GM19238 (cell line): Measurements from ENCODE around the gene EYS.

Experiments used
- DNase-seq: peaks from one replicate; pipeline ENCODE4 v3.0.0; 2011; ENCODE audit warnings: low spot score; ENCODE audit not compliant: insufficient read length

The EYS gene

GRCh38 chr6:64330694-64331307 lies 1376.2 kb downstream of the EYS start:
- no peak for DNase-seq

- DNase-seq: no peak
Observed at GRCh38 chr6:64326939-64327338, 1380.1 kb downstream of the EYS start.

DNA sequence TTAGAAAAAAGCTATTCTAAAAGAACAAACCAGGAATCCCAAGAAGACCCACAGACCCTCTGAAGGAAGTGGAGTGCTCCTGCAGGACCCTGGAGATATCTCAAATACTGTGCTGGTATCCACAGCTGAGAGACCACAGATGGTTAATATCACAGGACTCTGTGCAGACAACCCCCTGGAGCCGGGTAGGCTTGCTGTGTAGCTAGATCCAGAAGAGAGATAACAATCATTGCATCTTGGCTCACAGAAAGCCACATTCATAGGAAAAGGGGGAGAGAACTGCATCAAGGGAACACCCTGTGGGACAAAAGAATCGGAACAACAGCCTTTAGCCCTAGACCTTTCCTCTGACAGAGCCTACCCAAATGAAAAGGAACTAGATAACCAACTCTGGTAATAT lies 1381.9 kb downstream of the EYS start:
- DNase-seq: no peak

DNA sequence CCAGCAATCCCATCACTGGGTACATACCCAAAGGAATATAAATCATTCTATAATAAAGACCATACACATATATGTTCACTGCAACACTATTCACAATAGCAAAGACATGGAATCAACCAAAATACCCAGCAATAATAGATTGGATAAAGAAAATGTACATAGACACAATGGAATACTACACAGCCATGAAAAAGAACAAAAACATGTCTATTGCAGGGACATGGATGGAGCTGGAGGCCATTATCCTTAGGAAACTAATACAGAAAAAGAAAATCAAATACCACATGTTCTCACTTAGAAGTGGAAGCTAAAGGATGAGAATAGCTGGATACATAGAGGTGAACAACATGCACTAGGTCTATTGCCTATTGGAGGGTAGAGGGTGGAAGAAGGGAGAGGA lies 1396.8 kb downstream of the EYS start:
- DNase-seq: no peak

- no peak for DNase-seq
Observed at GRCh38 chr6:64301307-64302236, 1405.5 kb downstream of the EYS start.

GRCh38 chr6:64299176-64299575 lies 1407.8 kb downstream of the EYS start:
- DNase-seq: no peak

GRCh38 chr6:64294034-64294433 lies 1413.0 kb downstream of the EYS start:
- no peak for DNase-seq

DNA sequence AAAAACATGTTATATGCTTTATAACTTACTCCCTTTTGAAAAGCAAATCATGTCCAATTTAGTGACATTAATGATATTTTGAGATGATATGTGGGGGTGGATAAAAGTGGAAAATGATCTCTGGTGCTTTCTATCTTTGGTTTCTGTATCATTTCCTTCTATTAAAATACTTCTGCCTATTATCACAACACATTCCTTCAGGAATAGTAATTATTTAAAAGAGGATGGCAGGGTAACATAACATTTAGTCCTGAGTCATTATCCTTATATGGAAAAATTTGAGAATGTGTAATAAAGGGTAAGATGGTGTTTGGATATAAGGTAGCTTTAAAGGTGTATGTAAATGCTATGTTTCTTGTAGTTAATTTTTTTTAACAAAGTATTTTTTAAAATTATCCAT lies 1413.7 kb downstream of the EYS start:
- no peak for DNase-seq

GRCh38 chr6:64290867-64291266 lies 1416.2 kb downstream of the EYS start:
- DNase-seq: no peak

DNA sequence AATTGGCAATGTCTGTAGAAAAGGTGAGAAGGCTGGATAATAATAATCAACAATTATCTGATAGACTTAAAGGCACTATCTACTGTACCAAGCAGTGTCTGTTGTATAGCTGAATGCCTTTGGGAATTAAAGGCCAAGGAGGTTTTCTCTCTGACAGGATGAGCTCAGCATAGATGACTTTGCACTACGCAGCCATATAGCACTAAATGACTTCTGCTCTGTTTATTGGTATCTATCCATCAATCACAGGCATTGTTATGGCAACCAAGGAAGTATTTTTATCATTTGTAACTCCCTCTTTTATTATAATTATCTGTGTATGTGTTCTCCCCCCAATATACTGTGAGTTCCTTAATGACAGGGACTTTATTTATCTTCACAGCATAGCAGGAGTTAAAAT lies 1417.1 kb downstream of the EYS start:
- no peak for DNase-seq

DNA sequence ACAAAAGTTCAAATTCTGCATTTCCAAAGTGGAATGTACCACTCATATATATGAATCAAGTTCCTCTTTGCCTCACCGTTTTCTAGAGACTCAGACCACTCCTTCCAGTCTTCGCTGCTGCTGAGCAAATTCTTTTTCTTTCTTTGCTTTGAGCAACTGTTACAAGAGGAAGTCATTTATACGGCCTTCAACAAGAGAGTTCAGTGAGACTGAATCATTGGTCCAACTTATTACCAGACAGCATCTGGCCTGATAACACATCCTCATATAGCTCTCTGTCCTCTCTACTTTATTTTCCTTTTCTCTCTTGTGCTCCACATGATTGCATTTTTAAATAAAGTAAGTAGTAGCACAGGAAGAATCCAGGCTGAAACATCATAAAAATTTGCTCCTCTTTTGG lies 1418.7 kb downstream of the EYS start:
- no peak for DNase-seq

GRCh38 chr6:64281167-64281566 lies 1425.9 kb downstream of the EYS start:
- DNase-seq: no peak

DNA sequence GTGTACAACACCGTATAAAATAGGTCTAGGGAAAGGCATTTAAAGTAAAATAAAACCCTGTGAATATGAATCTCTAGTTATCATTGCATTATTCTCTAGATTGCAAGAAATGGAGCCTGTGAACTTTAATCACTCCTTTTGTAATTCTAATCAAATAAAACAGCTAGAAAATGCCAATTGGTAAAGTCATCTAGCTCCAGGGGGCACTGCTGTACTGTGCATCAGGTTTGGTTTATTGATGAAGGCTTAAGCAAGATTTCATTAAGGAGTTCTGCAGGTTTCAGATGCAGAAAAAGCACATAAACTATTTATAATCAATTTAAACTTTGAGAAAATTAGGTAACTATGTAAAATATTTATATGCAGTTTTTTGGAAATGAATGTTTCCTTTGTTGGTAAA lies 1426.5 kb downstream of the EYS start:
- DNase-seq: no peak

DNA sequence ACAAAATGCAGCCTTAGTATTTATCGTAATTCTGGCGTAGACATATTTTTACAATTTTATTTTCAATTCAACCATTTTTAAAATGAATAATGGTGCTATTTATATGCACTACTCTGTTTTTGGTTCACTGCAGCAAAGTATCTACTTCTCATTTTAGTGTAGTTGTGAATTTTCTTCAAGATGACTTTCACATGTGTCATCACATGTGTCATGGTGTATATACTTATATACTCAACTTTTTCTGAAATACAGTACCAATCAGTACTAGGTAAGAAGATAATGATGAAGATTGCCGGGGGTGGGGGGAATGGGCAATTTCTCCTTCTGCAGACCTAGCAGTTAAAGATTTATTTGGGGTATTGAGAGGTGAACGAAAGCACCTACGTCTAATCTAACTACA lies 1436.9 kb downstream of the EYS start:
- no peak for DNase-seq

- DNase-seq: no peak
Observed at GRCh38 chr6:64266351-64266821, 1440.6 kb downstream of the EYS start.

GRCh38 chr6:64263778-64264177 lies 1443.2 kb downstream of the EYS start:
- no peak for DNase-seq

DNA sequence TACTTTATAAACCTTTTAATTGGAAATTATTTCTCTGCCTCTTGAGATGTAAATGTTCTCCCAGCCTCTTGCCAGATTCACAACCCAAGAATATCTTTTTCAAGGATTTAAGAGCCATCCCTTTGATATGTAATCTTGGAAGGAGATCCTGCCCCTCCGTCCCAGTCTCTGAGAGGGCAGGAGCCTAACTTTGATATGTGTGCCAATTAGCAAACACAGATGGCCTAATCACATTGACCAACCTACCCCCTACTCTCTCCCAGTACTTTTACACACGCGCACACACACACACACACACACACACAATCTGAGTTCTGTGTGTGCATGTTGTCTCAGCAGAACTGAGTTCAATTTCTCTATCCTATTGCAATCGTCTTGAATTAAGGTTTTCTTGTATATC lies 1447.7 kb downstream of the EYS start:
- no peak for DNase-seq

- no peak for DNase-seq
Observed at GRCh38 chr6:64258752-64259151, 1448.3 kb downstream of the EYS start.

- DNase-seq: no peak
Observed at GRCh38 chr6:64258302-64258701, 1448.7 kb downstream of the EYS start.

- DNase-seq: no peak
Observed at GRCh38 chr6:64257586-64257985, 1449.4 kb downstream of the EYS start.

- no peak for DNase-seq
Observed at GRCh38 chr6:64256483-64256882, 1450.5 kb downstream of the EYS start.

GRCh38 chr6:64255000-64255399 lies 1452.0 kb downstream of the EYS start:
- no peak for DNase-seq

DNA sequence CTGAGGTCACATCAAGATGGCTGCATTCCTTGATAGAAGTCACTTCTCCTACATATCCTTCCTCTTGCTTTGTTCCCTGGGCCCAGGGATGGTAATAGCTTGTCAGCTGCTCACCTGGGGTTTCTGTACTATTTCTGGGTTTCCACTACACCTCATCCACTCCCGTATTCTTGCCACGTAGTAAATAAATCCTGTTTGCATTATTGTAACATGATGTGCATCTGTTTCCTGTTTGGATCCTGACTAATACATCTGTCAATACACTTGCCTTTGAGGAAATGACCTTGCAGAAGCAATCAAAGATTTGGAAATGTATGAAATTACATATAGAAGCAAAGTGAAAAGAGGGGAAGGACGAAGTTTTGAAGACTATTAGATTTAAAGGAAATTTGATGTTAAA lies 1452.5 kb downstream of the EYS start:
- DNase-seq: no peak
